Lung (tissue), 12 donors: ENCODE measurements around the gene GFY. TPM values are rescaled to one million over a fixed set of nuclear protein-coding genes. Genes with fewer than 3 reads are reported as not detected.
"Not testable (repeated sequence)": the region's sequence is repeated elsewhere in the genome, so short reads cannot be mapped to it uniquely, and the experiment has no call there.

Source experiments
- ATAC-seq: fragments of 200-7000 bp; cut with Tn5 transposase; one replicate; pipeline ENCODE4 v1.9.1; 2020; ENCODE audit warnings: moderate number of reproducible peaks; ENCODE audit not compliant: insufficient read depth, low FRiP score
- DNase-seq, 3 donors: peaks; one replicate each; pipeline ENCODE4 v3.0.0-alpha.2; 2013 to 2017
- H3K27ac ChIP-seq, 2 donors: one replicate each; pipeline ENCODE4 v1.5.1; 2013; ENCODE audit warnings: mild to moderate bottlenecking in 2 of 2, moderate library complexity in 2 of 2, control low read depth in 1 of 2, inconsistent platforms in 1 of 2, low read depth in 1 of 2, low read length in 1 of 2
- H3K27me3 ChIP-seq, 3 donors: one replicate each; pipeline ENCODE4 v1.5.1; 2013; ENCODE audit warnings: low read length in 2 of 3; ENCODE audit not compliant: control insufficient read depth in 3 of 3, insufficient read depth in 3 of 3
- H3K36me3 ChIP-seq, 4 donors: one replicate each; pipeline ENCODE4 v1.5.1; 2013; ENCODE audit warnings: low read length in 4 of 4, mild to moderate bottlenecking in 1 of 4, moderate library complexity in 1 of 4; ENCODE audit not compliant: control insufficient read depth in 4 of 4, insufficient read depth in 4 of 4
- H3K4me1 ChIP-seq, 5 donors: one replicate each; pipeline ENCODE4 v1.5.1; 2013; ENCODE audit warnings: low read length in 5 of 5, mild to moderate bottlenecking in 2 of 5, moderate library complexity in 1 of 5; ENCODE audit not compliant: control insufficient read depth in 5 of 5, insufficient read depth in 5 of 5
- H3K4me3 ChIP-seq: one replicate; pipeline ENCODE4 v1.5.1; 2013; ENCODE audit warnings: mild to moderate bottlenecking, control low read depth, moderate library complexity
- H3K9ac ChIP-seq, 2 donors: one replicate each; pipeline ENCODE4 v1.5.1; 2013; ENCODE audit warnings: low read length in 2 of 2, control low read depth in 1 of 2; ENCODE audit not compliant: insufficient read depth in 1 of 2
- H3K9me3 ChIP-seq, 4 donors: one replicate each; pipeline ENCODE4 v1.5.1; 2013; ENCODE audit warnings: low read length in 3 of 4, mild to moderate bottlenecking in 1 of 4, moderate library complexity in 1 of 4; ENCODE audit not compliant: control insufficient read depth in 4 of 4, insufficient read depth in 3 of 4
- WGBS, 2 donors: extraction: QIAGEN DNeasy Blood & Tissue Kit; methylation state at CpG; one replicate each; pipeline ENCODE4 v1.1.7; 2013; 5-methylcytosine and 5-hydroxymethylcytosine counted together
- polyA plus RNA-seq, 2 donors: library from polyadenylated mRNA; stranded (reverse); fragments of 200-250 nt; gene quantifications; one replicate each; pipeline ENCODE4 v1.2.1, GENCODE V29; 2013
- total RNA-seq, 2 donors: library from RNA; depleted of rRNA in 1 of 2; stranded (reverse); fragments of >200 nt in 1 of 2; gene quantifications; one replicate each; pipeline ENCODE4 v1.2.1, GENCODE V29; 2014 to 2021
- TF ChIP-seq, protein P1 (sequence below): IDR thresholded peaks from 2 replicates; pipeline ENCODE4 v1.5.1; 2012; ENCODE audit warnings: mild to moderate bottlenecking; ENCODE audit errors: control extremely low read depth, extremely low read depth
- donor health status: control.
- donor health status: control.
- donor health status: Bipolar disorder and iron deficiency.
- donor health status: healthy.
- donor health status: DM: yes; HTN: yes; CAD: no.

The GFY gene
- total and polyA plus RNA-seq, 4 donors: not detected

DNA sequence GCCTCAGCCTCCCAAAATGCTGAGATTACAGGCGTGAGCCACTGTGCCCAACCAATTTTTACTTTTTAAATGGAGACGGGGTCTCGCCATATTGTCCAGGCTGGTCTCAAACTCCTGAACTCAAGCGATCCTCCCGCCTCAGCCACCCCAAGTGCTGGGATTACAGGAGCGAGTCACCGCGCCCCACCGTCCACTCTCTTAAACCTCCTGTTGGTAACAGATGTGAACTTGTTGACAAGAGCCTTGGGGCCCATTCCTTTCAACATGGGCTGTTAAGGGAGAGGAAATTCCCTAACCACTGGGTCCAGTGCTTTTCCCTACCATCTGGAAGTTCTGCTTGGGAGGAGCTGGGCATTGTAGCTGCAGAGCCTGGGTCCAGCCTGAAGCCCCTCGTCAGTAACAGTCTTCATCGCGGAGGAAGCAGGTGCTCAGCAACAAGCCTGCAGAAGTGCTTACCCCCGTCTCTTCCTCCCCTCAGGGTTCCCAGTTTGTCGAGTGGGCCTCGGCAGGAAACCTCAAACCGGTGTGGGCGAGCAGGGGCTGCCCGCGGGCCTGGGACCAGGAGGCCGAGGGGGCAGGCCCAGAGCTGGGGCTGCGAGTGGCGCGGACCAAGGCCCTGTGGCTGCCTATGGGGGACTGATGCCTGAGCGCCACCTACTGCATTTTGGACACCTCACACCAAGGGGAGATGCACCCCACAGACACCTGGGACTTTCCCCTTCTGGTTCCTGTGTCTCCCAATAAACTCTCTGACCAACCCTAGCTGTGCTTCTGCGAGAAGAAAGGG is 44.8 kb downstream of the GFY start:
- 45 to 70% methylated on average over 25 of the region's 25 CpGs for WGBS, 2 donors
- no peak overlapping the region for H3K27ac ChIP-seq
- H3K4me1 ChIP-seq: peaks cover 0 to 10% (median 3%) of the 10 kb centered on the region in 5 donors

DNA sequence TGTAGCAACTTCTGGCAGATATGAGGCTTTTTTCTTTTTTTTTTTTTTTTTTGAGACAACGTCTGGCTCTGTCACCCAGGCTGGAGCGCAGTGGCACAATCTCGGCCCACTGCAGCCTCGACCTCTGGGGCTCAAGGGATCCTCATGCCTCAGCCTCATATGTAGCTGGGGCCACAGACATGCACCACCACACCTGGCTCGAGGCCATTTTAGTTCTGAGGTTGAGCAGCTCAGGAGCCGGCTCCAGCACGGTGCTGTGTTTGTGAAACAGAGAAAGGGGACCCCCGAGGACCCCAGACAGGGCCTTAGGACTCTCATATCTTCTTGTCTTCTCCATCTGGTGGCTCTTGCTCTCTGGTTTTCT is 45.4 kb downstream of the GFY start:
- peaks cover 0 to 3% (median 0%) of the 10 kb centered on the region in 3 donors for H3K27me3 ChIP-seq
- H3K27ac ChIP-seq: no peak overlapping the region
- DNase-seq (no peak), ATAC-seq (no peak)
- no peaks in the 10 kb centered on the region for H3K9me3 ChIP-seq
- TF ChIP-seq, protein P1, sequence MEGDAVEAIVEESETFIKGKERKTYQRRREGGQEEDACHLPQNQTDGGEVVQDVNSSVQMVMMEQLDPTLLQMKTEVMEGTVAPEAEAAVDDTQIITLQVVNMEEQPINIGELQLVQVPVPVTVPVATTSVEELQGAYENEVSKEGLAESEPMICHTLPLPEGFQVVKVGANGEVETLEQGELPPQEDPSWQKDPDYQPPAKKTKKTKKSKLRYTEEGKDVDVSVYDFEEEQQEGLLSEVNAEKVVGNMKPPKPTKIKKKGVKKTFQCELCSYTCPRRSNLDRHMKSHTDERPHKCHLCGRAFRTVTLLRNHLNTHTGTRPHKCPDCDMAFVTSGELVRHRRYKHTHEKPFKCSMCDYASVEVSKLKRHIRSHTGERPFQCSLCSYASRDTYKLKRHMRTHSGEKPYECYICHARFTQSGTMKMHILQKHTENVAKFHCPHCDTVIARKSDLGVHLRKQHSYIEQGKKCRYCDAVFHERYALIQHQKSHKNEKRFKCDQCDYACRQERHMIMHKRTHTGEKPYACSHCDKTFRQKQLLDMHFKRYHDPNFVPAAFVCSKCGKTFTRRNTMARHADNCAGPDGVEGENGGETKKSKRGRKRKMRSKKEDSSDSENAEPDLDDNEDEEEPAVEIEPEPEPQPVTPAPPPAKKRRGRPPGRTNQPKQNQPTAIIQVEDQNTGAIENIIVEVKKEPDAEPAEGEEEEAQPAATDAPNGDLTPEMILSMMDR: no peak
- peaks cover 0 to 21% (median 0%) of the 10 kb centered on the region in 4 donors for H3K36me3 ChIP-seq
- no peak overlapping the region for H3K9ac ChIP-seq
- H3K4me3 ChIP-seq: no peak overlapping the region
- H3K4me1 ChIP-seq: peaks cover 0 to 11% (median 4%) of the 10 kb centered on the region in 5 donors
- WGBS, 2 donors: 58 to 74% methylated on average over 8 of the region's 8 CpGs

More for the DNA sequence above, 44.8 kb downstream of the GFY start:
- Histone ChIP-seq H3K36me3 (peaks cover 0 to 23% (median 0%) of the 10 kb centered on the region in 4 donors), H3K4me3 (no peak overlapping the region), H3K9ac (no peak overlapping the region), H3K27me3 (peaks cover 0 to 3% (median 0%) of the 10 kb centered on the region in 3 donors), H3K9me3 (no peaks in the 10 kb centered on the region)
- DNase-seq (no peak), ATAC-seq (no peak)
- TF ChIP-seq, protein P1: peak; percentile 28

DNA sequence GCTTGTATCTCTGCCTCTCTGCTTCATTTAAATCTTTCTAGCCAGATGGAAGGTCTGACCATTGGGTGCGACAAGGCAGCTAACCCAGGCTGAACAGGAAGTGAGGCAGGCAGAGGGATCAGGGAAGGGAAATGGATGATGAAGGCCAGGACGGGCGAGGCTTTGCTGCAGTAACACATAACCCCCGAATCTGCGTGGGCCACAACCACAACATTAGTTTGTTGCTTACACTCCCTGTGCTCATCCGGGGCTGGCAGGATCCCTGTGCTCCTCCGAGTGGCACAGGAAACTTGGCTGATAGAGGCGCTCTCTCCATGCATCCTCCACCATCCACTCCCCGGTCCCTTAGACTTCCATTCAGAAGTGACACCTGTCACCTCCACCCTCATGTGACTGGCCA is 47.7 kb downstream of the GFY start:
- Histone ChIP-seq H3K9ac (no peak overlapping the region), H3K27me3 (peaks cover 0 to 3% (median 0%) of the 10 kb centered on the region in 3 donors), H3K27ac (no peak overlapping the region), H3K4me1 (peaks cover 0 to 11% (median 4%) of the 10 kb centered on the region in 5 donors), H3K36me3 (peaks cover 0 to 11% (median 0%) of the 10 kb centered on the region in 4 donors), H3K4me3 (no peak overlapping the region), H3K9me3 (no peaks in the 10 kb centered on the region)
- WGBS, 2 donors: 64 to 65% methylated on average over 9 of the region's 9 CpGs
- no peak for DNase-seq
- no peak for ATAC-seq
- TF ChIP-seq, protein P1: no peak

DNA sequence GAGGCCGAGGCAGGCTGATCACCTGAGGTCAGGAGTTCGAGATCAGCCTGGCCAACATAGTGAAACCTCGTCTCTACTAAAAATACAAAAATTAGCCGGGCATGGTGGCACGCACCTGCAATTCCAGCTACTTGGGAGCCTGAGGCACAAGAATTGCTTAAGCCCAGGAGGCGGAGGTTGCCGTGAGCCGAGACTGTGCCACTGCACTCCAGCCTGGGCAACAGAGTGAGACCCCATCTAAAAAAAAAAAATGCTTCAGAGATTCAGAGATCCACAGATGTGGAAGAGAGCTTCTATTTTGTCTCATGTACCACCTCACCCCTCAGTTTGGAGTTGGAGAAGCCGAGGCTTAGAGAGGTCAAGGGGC is 48.3 kb downstream of the GFY start:
- not testable (repeated sequence) for H3K9me3 ChIP-seq, DNase-seq, H3K27me3 ChIP-seq, ATAC-seq, H3K36me3 ChIP-seq
- peak overlapping the region; percentile 43 for H3K4me3 ChIP-seq
- peaks cover 0 to 11% (median 4%) of the 10 kb centered on the region in 5 donors for H3K4me1 ChIP-seq
- 70 to 75% methylated on average over 9 of the region's 9 CpGs for WGBS, 2 donors
- peak overlapping the region in 1 of 2 donors; percentile 84 for H3K27ac ChIP-seq
- H3K9ac ChIP-seq: peak overlapping the region in 1 of 2 donors; percentile 70
